Measurements from ENCODE around the gene USP2. TPM values are rescaled to one million over a fixed set of nuclear protein-coding genes. Genes with fewer than 3 reads are reported as not detected.
A peak's percentile ranks its signal among the peaks of the same experiment; 100 is the strongest.

Gene USP2
- total and polyA plus RNA-seq, 2 of the 4 experiments (the other 2 are of a cell fraction) = 0.18 to 0.79 TPM

GRCh38 chr11:119342023-119342300 lies 39.5 kb downstream of the USP2 start:
- Histone ChIP-seq H3K9me1 (ENCODE audit: insufficient read depth, low read length) (no peaks in the 10 kb centered on the region), H2BK15ac (ENCODE audit: low read depth, low read length) (no peak overlapping the region), H3K4ac (ENCODE audit: low read depth, low read length) (no peak overlapping the region), H2BK120ac (ENCODE audit: low read depth, low read length) (no peak overlapping the region), H2AFZ (replicated peaks; ENCODE audit: low read length, poor library complexity) (peak overlapping the region; percentile 48), H3K9ac (ENCODE audit: low read depth, low read length) (no peak overlapping the region), H4K91ac (ENCODE audit: insufficient read depth, low read depth, low read length) (no peak overlapping the region), H2AK5ac (ENCODE audit: low read depth, low read length) (peak overlapping the region; percentile 52; the same call in 1 of the 2 replicates), H2BK5ac (ENCODE audit: low read depth, low read length, poor library complexity, severe bottlenecking) (no peak overlapping the region), H3K23ac (ENCODE audit: low read depth, low read length) (no peak overlapping the region), H3K14ac (replicated peaks; ENCODE audit: low read depth, low read length) (no peak overlapping the region), H2AK9ac (replicated peaks; ENCODE audit: low read depth, low read length, poor library complexity) (no peak overlapping the region), H2BK20ac (ENCODE audit: low read depth, low read length) (no peak overlapping the region), H3K4me3 (ENCODE audit: insufficient read depth, low read depth, low read length) (no peak overlapping the region), H3K4me1 (ENCODE audit: control insufficient read depth, insufficient read depth, low read length) (peaks cover 17% of the 10 kb centered on the region), H3K4me2 (ENCODE audit: low read depth, low read length) (no peak overlapping the region), H3K18ac (ENCODE audit: low read depth, low read length) (no peak overlapping the region), H3K79me1 (ENCODE audit: low read depth in 1 of 2, low read length in 2 of 2) (peaks cover 9 to 20% of the 10 kb centered on the region in 2 experiments; a peak in 3 of 4 replicates), H4K8ac (ENCODE audit: low read depth in 2 of 2, low read length in 2 of 2) (no peak overlapping the region), H3K56ac (ENCODE audit: extremely low read depth, insufficient read depth, low read length) (no peak overlapping the region), H3K27me3 (ENCODE audit: control insufficient read depth, insufficient read depth, low read length) (peaks cover 14% of the 10 kb centered on the region), H4K20me1 (ENCODE audit: insufficient read depth, low read length) (peaks cover 5% of the 10 kb centered on the region; the same call in 1 of the 2 replicates), H4K5ac (ENCODE audit: low read depth, low read length) (no peak overlapping the region), H3K36me3 (ENCODE audit: control insufficient read depth, insufficient read depth, low read length) (no peaks in the 10 kb centered on the region), H3K27ac (ENCODE audit: insufficient read depth, low read length) (no peak overlapping the region), H3K9me3 (ENCODE audit: control insufficient read depth, insufficient read depth, low read length) (no peaks in the 10 kb centered on the region)
- CTCF ChIA-PET = interaction anchor here (1.2 kb wide), 1 partner anchor 14 kb away, joined by 3 read pairs; no protein-coding TSS in a partner anchor
- POLR2A ChIA-PET (ENCODE audit: unreplicated experiment) = no interaction called here
- intact Hi-C loops (cut with micrococcal nuclease) (no loop called here), in situ Hi-C loops (cut with MboI; ENCODE audit: low sequenced_read_pairs) (no loop called here), dilution Hi-C loops (cut with HindIII; ENCODE audit: low sequenced_read_pairs, unreplicated experiment) (no loop called here)
- DNase-seq (no peak), ATAC-seq (ENCODE audit: low read depth) (no peak)
- WGBS, 2 experiments (ENCODE audit: extremely low coverage in 2 of 2, insufficient read length in 1 of 2) = 81% methylated on average over 3 of the region's 7 CpGs; no CpG with 5 or more reads in 1 of the 2 experiments
- no TSS peak for BruUV-seq (replicated peaks)
- TF ChIP-seq SMC3 (IDR thresholded peaks at IDR 0.05; ENCODE audit: low read depth, low read length) (no peak), BHLHE40 (IDR thresholded peaks at IDR 0.05; ENCODE audit: low read depth, low read length) (no peak), CHD1 (IDR thresholded peaks at IDR 0.05; ENCODE audit: low read depth, low read length) (no peak), MAFK (IDR thresholded peaks at IDR 0.05; ENCODE audit: low read depth, low read length) (no peak), POLR2A (IDR thresholded peaks at IDR 0.05; ENCODE audit: low read depth, low read length) (no peak), RAD21 (IDR thresholded peaks at IDR 0.05; ENCODE audit: low read length) (no peak), NFE2L2 (IDR thresholded peaks at IDR 0.05; ENCODE audit: low read depth, low read length) (no peak), CTCF (conservative IDR thresholded peaks at IDR 0.05; ENCODE audit: low read depth, low read length) (no peak), RCOR1 (IDR thresholded peaks at IDR 0.05; ENCODE audit: insufficient replicate concordance, low read length) (no peak), ELK1 (IDR thresholded peaks at IDR 0.05; ENCODE audit: borderline replicate concordance, low read depth, low read length) (no peak), RFX5 (IDR thresholded peaks at IDR 0.05; ENCODE audit: low read depth, low read length) (no peak), MAZ (IDR thresholded peaks at IDR 0.05; ENCODE audit: borderline replicate concordance, low read depth, low read length) (no peak), MXI1 (IDR thresholded peaks at IDR 0.05; ENCODE audit: borderline replicate concordance, low read depth, low read length) (no peak), FOS (IDR thresholded peaks at IDR 0.05; ENCODE audit: low read depth, low read length) (no peak), CEBPB (IDR thresholded peaks at IDR 0.05; ENCODE audit: low read depth, low read length) (no peak), USF2 (IDR thresholded peaks at IDR 0.05; ENCODE audit: low read depth, low read length) (no peak)

Data from IMR-90 (cell line).